Activated CD8-positive, alpha-beta memory T cell treated with anti-CD3 and anti-CD28 coated beads for 1 hour (primary cell): ENCODE measurements around the gene NME4.
"Not testable (repeated sequence)": the region's sequence is repeated elsewhere in the genome, so short reads cannot be mapped to it uniquely, and the experiment has no call there.

Experiments
- DNase-seq, 2 donors: peaks; one replicate each; pipeline ENCODE4 v3.0.0-alpha.2; 2020; ENCODE audit warnings: low read depth in 1 of 2; ENCODE audit errors: extremely low read depth in 1 of 2

The NME4 gene

GRCh38 chr16:397135-397661, at the start of gene NME4:
NME4 (plus strand) TSS chr16:397199; CDS start chr16:397223, 24 bp downstream.
- no peak for DNase-seq

GRCh38 chr16:347203-347602, 49.8 kb upstream of the NME4 start:
- no peak for DNase-seq

- DNase-seq: not testable (repeated sequence)
Observed at GRCh38 chr16:348495-348894, 48.5 kb upstream of the NME4 start.

GRCh38 chr16:349211-349610, 47.8 kb upstream of the NME4 start:
- DNase-seq: no peak

- no peak for DNase-seq
Observed at GRCh38 chr16:350203-350602, 46.8 kb upstream of the NME4 start.

GRCh38 chr16:351804-352520, 45.0 kb upstream of the NME4 start:
- DNase-seq: peak in 1 of 2 donors; percentile 24

- peak; percentile 100 for DNase-seq
Observed at GRCh38 chr16:352547-353403, 44.2 kb upstream of the NME4 start, which contains the start of gene AXIN1. AXIN1 (minus strand) TSS chr16:352723; CDS start chr16:347025, 5,698 bp downstream.

- no peak for DNase-seq
Observed at GRCh38 chr16:353404-354290, 43.4 kb upstream of the NME4 start.

GRCh38 chr16:354291-354881, 42.6 kb upstream of the NME4 start:
- DNase-seq: no peak

GRCh38 chr16:354971-355461, 42.0 kb upstream of the NME4 start:
- peak in 1 of 2 donors; percentile 40 for DNase-seq

GRCh38 chr16:356741-357140, 40.3 kb upstream of the NME4 start:
- DNase-seq: no peak

- DNase-seq: no peak
Observed at GRCh38 chr16:359067-359763, 37.8 kb upstream of the NME4 start.

- no peak for DNase-seq
Observed at GRCh38 chr16:359871-360697, 36.9 kb upstream of the NME4 start.

GRCh38 chr16:360698-361336, 36.2 kb upstream of the NME4 start:
- DNase-seq: no peak

GRCh38 chr16:361341-361871, 35.6 kb upstream of the NME4 start:
- no peak for DNase-seq

GRCh38 chr16:361872-362701, 34.9 kb upstream of the NME4 start:
- DNase-seq: peak; percentile 48 to 53

- DNase-seq: not testable (repeated sequence)
Observed at GRCh38 chr16:362702-362999, 34.3 kb upstream of the NME4 start.
